Breast epithelium (tissue), 3 donors: ENCODE measurements around the gene GALNT9.

Source experiments
- POLR2A ChIP-seq: fragments of 450-650 bp; IDR thresholded peaks from one replicate; pipeline ENCODE4 v1.6.1; 2016; ENCODE audit warnings: antibody characterized with exemption, mild to moderate bottlenecking, moderate library complexity
- TF ChIP-seq, protein P1 (sequence below), 3 donors: fragments of 450-650 bp; IDR thresholded peaks; one replicate each; pipeline ENCODE4 v1.5.1; 2016 to 2017; ENCODE audit warnings: antibody characterized with exemption in 3 of 3, mild to moderate bottlenecking in 3 of 3, moderate library complexity in 3 of 3

DNA sequence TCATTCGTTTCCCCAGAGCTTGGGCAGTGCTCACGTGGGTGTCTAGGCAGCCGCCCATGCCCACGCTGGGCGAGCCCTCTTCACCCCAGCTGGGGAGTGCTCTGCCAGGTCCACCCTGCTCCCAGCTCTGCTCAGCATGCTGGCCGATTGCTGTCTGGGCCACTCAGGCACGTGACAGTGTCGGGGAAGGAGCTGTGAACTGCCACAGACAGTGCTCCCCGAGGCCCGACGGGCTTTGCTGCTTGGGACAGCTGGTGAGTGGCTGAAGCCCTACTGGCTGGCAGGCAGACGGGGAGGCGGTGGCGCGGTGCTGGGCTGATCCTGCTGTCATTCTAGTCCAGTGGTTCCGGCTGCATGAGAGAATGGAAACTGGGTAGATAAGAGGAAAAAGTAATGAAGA, 169.4 kb downstream of the GALNT9 start:
- no peak for TF ChIP-seq POLR2A
- TF ChIP-seq, protein P1, sequence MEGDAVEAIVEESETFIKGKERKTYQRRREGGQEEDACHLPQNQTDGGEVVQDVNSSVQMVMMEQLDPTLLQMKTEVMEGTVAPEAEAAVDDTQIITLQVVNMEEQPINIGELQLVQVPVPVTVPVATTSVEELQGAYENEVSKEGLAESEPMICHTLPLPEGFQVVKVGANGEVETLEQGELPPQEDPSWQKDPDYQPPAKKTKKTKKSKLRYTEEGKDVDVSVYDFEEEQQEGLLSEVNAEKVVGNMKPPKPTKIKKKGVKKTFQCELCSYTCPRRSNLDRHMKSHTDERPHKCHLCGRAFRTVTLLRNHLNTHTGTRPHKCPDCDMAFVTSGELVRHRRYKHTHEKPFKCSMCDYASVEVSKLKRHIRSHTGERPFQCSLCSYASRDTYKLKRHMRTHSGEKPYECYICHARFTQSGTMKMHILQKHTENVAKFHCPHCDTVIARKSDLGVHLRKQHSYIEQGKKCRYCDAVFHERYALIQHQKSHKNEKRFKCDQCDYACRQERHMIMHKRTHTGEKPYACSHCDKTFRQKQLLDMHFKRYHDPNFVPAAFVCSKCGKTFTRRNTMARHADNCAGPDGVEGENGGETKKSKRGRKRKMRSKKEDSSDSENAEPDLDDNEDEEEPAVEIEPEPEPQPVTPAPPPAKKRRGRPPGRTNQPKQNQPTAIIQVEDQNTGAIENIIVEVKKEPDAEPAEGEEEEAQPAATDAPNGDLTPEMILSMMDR (IDR thresholded peaks at IDR 0.05), result no peak
